Transverse colon (tissue), 4 donors: ENCODE results near the gene CRYGD. TPM values are rescaled to one million over a fixed set of nuclear protein-coding genes. Genes with fewer than 3 reads are reported as not detected.
"Not testable (repeated sequence)": the region's sequence is repeated elsewhere in the genome, so short reads cannot be mapped to it uniquely, and the experiment has no call there.

Experiments used
- DNase-seq: peaks from one replicate; pipeline ENCODE4 v3.0.0-alpha.2; 2019
- H3K27ac ChIP-seq, 4 donors: fragments of 200-600 bp; sonication (generic); 2 replicates each; pipeline ENCODE4 v1.5.1; 2016 to 2018; ENCODE audit warnings: inconsistent platforms in 4 of 4
- H3K27me3 ChIP-seq: fragments of 200-600 bp; sonication (generic); 2 replicates; pipeline ENCODE4 v1.5.1; 2017; ENCODE audit warnings: inconsistent platforms
- H3K36me3 ChIP-seq, 4 donors: fragments of 200-600 bp; sonication (generic); 2 replicates each; pipeline ENCODE4 v1.5.1; 2017 to 2019; ENCODE audit warnings: inconsistent platforms in 4 of 4
- H3K4me1 ChIP-seq, 4 donors: fragments of 200-600 bp; sonication (generic); 2 replicates each; pipeline ENCODE4 v1.5.1; 2017 to 2020; ENCODE audit warnings: inconsistent platforms in 4 of 4
- H3K4me3 ChIP-seq, 4 donors: fragments of 200-600 bp; sonication (generic); 1 replicate in 1 of 4; 2 replicates in 3 of 4; pipeline versions ENCODE4 v1.5.1 to v1.6.1; 2017 to 2019; ENCODE audit warnings: inconsistent platforms in 4 of 4
- H3K9me3 ChIP-seq, 2 donors: fragments of 200-600 bp; sonication (generic); 2 replicates each; pipeline ENCODE4 v1.5.1; 2017 to 2019; ENCODE audit warnings: inconsistent platforms in 2 of 2
- EP300 ChIP-seq: sonication (generic); formaldehyde crosslinking; IDR thresholded peaks from one replicate; pipeline ENCODE4 v1.6.1; 2017; ENCODE audit warnings: antibody characterized with exemption, low read depth
- POLR2A ChIP-seq: fragments of 450-650 bp; IDR thresholded peaks from one replicate; pipeline ENCODE4 v1.6.1; 2016; ENCODE audit warnings: antibody characterized with exemption, mild to moderate bottlenecking, moderate library complexity
- POLR2AphosphoS5 ChIP-seq, 3 donors: sonication (generic); formaldehyde crosslinking; IDR thresholded peaks; one replicate each; pipeline ENCODE4 v1.6.1; 2016; ENCODE audit warnings: antibody characterized with exemption in 3 of 3
- WGBS, 2 donors: methylation state at CpG; one replicate each; pipeline ENCODE4 v1.1.5; 2018; ENCODE audit warnings: low coverage in 1 of 2; 5-methylcytosine and 5-hydroxymethylcytosine counted together
- in situ Hi-C, 4 donors: fragments of 200-750 bp; cut with MboI; loops; one replicate each; pipeline versions ENCODE4 v1.15.0 to v1.15.1; 2017; ENCODE audit warnings: low sequenced_read_pairs in 3 of 4, low pct_ligation_motif_present in 1 of 4, low pct_unique_long_range_greater_than_20kb in 1 of 4
- intact Hi-C: fragments of 100-400 bp; cut with DNase I; formaldehyde crosslinking; loops from one replicate; pipeline ENCODE4 v1.15.1; 2023; ENCODE audit warnings: low total_unique reads
- total RNA-seq, 4 donors: library from RNA; depleted of rRNA; stranded (reverse); fragments of >200 nt; gene quantifications; one replicate each; pipeline ENCODE4 v1.1.0, GENCODE V29; 2016
- TF ChIP-seq, protein P1 (sequence below), 5 experiments: fragments of 200-600 bp in 3 of 5; fragments of 450-650 bp in 2 of 5; sonication (generic) in 3 of 5; IDR thresholded peaks; 1 replicate in 2 of 5; 2 replicates in 3 of 5; pipeline ENCODE4 v1.5.1; 2016 to 2017; ENCODE audit warnings: antibody characterized with exemption in 5 of 5, inconsistent platforms in 3 of 5, mild to moderate bottlenecking in 2 of 5, moderate library complexity in 1 of 5

The CRYGD gene
- not detected for total RNA-seq

DNA sequence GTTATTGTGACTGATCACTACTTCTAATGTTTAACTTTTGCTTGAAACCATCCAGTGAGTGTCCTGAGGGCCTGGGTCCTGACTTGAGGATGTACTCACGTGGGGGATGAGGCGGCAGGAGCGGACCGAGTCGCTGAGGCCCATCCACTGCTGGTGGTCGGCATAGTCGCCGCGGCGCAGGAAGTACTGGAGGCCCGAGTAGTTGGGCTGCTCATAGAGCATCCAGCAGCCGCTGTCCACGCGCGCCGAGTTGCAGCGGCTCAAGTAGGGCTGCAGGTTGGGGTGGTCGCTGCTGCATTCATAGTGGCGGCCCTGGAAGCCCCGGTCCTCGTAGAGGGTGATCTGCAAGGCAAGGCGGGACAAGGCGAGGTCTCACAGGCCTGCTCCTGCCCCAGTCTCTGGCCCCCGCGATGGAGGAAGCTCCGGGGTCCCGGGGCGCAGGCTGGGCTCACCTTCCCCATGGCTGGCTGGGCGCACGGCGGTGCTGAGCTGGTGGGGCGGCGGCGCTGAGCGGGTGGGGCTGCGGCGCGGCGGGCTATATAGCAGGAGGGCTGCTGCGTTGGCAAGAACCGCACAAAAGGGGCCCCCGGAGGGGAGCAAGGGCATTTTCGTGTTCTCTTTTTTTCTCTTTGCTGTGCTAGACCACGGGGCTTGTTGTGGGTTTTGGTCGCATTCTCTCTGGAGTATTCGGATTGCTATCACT, at the start of gene CRYGD:
Gene CRYGD, minus strand, starts transcription at position 512 of the 703 bp plus-strand sequence. Its CDS starts 51 bp downstream, at position 461.
- H3K27me3 ChIP-seq = peaks cover 19% of the 10 kb centered on the region
- in situ Hi-C loops, H3K9me3 ChIP-seq, H3K36me3 ChIP-seq, H3K4me1 ChIP-seq, intact Hi-C loops, H3K27ac ChIP-seq, DNase-seq: not testable (repeated sequence)
- H3K4me3 ChIP-seq = peak within 1 kb of the TSS in 1 of 4 donors; percentile 22
- 47 to 48% methylated on average over 3 to 31 of the region's 46 CpGs for WGBS, 2 donors

GRCh38 chr2:208172125-208172524, 47.8 kb upstream of the CRYGD start:
- 67 to 71% methylated on average over 4 of the region's 4 CpGs for WGBS, 2 donors
- in situ Hi-C loops (loop anchor here in 1 of 4 donors (10.0 kb wide), 1 partner anchor 73 kb away; no protein-coding TSS in a partner anchor), intact Hi-C loops (no loop called here)
- TF ChIP-seq POLR2A = no peak
- TF ChIP-seq, protein P1, sequence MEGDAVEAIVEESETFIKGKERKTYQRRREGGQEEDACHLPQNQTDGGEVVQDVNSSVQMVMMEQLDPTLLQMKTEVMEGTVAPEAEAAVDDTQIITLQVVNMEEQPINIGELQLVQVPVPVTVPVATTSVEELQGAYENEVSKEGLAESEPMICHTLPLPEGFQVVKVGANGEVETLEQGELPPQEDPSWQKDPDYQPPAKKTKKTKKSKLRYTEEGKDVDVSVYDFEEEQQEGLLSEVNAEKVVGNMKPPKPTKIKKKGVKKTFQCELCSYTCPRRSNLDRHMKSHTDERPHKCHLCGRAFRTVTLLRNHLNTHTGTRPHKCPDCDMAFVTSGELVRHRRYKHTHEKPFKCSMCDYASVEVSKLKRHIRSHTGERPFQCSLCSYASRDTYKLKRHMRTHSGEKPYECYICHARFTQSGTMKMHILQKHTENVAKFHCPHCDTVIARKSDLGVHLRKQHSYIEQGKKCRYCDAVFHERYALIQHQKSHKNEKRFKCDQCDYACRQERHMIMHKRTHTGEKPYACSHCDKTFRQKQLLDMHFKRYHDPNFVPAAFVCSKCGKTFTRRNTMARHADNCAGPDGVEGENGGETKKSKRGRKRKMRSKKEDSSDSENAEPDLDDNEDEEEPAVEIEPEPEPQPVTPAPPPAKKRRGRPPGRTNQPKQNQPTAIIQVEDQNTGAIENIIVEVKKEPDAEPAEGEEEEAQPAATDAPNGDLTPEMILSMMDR (IDR thresholded peaks at IDR 0.05) = no peak
- no peak overlapping the region for H3K4me3 ChIP-seq
- H3K27me3 ChIP-seq = no peaks in the 10 kb centered on the region
- no peaks in the 10 kb centered on the region for H3K36me3 ChIP-seq
- no peaks in the 10 kb centered on the region for H3K4me1 ChIP-seq
- no peaks in the 10 kb centered on the region for H3K9me3 ChIP-seq
- H3K27ac ChIP-seq = no peak overlapping the region
- DNase-seq = no peak

DNA sequence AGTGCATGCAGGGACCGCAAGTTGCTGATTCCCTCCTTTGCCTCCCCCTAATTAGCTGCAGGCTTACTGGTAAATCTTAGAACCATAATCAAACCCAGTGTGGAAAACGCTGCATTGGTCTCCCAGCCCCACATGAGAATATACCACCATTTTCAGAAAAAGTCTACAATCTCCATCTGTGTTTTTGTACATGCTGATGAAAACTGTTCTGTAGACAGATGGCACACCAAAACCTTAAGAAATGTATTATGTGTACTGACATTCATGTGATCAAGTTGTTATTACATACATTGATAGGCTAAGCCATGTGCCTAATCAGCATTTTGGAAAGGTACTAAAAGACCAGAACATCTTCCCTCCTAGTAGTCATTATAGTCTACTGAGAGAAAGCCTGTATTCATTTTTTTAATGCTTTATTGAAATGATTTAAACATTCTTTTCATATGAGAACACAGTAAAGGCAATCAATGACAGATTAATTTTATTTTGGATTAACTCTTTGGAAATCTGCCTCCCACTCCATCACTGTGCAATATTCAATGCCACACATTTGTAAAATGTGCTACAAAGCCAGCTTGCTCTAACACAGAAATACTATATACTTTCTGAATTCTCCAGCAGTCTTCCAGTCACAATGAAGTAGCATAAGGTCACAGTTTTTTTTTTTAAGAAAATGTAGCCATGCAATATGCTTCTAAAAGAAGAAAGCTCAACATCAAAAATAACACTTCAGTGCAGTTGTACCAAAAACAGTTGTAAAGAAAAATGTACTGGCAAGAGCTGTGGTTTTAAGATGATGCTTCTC, 40.8 kb upstream of the CRYGD start:
- no peaks in the 10 kb centered on the region for H3K9me3 ChIP-seq
- no peaks in the 10 kb centered on the region for H3K27me3 ChIP-seq
- H3K4me1 ChIP-seq = no peaks in the 10 kb centered on the region
- no peaks in the 10 kb centered on the region for H3K36me3 ChIP-seq
- intact Hi-C loops = no loop called here
- whole genome bisulfite sequencing, 2 donors = 81 to 83% methylated on average over 2 of the region's 2 CpGs
- DNase-seq = no peak
- H3K4me3 ChIP-seq = no peak overlapping the region
- in situ Hi-C loops = no loop called here
- TF ChIP-seq, protein P1 (IDR thresholded peaks at IDR 0.05) = no peak
- no peak for TF ChIP-seq EP300
- no peak for TF ChIP-seq POLR2A
- no peak for TF ChIP-seq POLR2AphosphoS5 (IDR thresholded peaks at IDR 0.05)
- no peak overlapping the region for H3K27ac ChIP-seq

DNA sequence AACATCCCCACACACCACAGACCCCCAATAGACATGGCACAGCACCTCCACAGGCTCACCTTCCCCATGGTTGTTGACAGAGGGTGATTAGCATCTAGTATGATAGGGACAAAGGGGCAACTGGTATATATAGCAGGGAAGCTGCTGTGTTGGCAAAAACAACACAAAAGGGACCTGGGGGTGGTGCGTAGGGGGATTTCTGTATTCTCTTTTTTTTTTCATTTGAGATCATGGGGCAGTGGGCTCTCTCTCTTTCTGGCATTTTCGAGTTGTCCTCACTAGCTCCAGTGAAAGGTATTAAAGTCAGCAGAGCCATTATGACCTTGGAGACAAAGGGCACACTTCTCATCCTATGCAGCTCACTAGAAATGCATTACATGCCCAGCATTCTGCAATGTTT, 39.2 kb upstream of the CRYGD start, which contains the start of gene CRYGA:
Gene CRYGA, minus strand, starts transcription at position 101 of the 400 bp plus-strand sequence. Its CDS starts 33 bp downstream, at position 68.
- intact Hi-C loops = no loop called here
- Histone ChIP-seq H3K9me3 (no peaks in the 10 kb centered on the region), H3K27ac (no peak within 1 kb of the TSS), H3K36me3 (no peaks in the 10 kb centered on the region), H3K4me1 (no peaks in the 10 kb centered on the region), H3K4me3 (no peak within 1 kb of the TSS), H3K27me3 (no peaks in the 10 kb centered on the region)
- no peak for DNase-seq
- WGBS, 2 donors = 74 to 78% methylated on average over 2 of the region's 2 CpGs
- TF ChIP-seq, protein P1 (IDR thresholded peaks at IDR 0.05) = no peak
- in situ Hi-C loops = no loop called here
